Fibroblast of peridontal ligament (primary cell): ENCODE data around the gene RAPGEF3.
A peak's percentile ranks its signal among the peaks of the same experiment; 100 is the strongest.

ENCODE experiments used
- DNase-seq: peaks from one replicate; pipeline ENCODE4 v3.0.0-alpha.2; 2010; ENCODE audit errors: extremely low read depth

Gene RAPGEF3

GRCh38 chr12:47742253-47742825, 16.3 kb downstream of the RAPGEF3 start:
- DNase-seq, result peak; percentile 31

- no peak for DNase-seq
Measured at GRCh38 chr12:47741340-47741703, 17.4 kb downstream of the RAPGEF3 start.

GRCh38 chr12:47740606-47741339, 17.9 kb downstream of the RAPGEF3 start:
- no peak for DNase-seq

DNA sequence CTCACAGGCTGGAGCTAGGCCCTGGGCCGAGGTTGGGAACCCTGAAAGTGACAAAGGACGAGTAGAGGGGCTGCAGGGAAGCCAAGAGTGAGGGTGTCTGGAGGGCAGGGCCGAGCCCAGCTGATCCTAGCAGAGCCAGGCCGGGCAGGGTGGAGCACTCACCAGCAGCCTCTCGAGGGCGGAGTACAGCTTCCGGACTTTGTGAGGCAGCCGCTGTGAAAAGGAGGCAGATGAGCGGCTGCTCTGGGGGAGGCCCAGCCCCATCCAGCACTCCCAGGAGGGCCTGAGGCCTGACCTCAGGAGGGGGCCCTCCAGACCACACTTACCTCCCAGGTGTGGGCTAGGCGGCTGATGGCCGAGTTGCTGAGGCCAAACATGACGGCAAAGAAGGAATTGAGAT, 18.7 kb downstream of the RAPGEF3 start:
- no peak for DNase-seq

DNA sequence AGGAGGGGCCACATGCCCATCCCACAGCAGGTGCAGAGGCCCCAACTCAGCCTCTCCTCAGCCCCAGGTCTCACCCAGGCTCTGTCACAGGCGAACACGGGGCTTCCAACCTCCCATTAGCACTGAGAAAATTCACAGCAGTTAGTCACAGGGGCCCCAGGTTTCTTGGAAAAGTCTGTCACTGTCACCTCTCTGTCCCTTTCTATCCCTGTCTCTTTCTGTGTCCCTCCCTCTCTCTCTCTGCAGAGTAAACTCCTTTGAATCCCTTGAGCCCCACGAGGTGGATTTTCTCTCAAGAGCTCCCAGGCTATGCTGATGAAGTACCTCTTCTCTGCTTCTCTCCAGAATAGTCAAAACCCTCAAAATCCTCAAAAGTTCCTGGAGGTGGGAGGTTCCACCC, 19.4 kb downstream of the RAPGEF3 start:
- DNase-seq, result no peak

DNA sequence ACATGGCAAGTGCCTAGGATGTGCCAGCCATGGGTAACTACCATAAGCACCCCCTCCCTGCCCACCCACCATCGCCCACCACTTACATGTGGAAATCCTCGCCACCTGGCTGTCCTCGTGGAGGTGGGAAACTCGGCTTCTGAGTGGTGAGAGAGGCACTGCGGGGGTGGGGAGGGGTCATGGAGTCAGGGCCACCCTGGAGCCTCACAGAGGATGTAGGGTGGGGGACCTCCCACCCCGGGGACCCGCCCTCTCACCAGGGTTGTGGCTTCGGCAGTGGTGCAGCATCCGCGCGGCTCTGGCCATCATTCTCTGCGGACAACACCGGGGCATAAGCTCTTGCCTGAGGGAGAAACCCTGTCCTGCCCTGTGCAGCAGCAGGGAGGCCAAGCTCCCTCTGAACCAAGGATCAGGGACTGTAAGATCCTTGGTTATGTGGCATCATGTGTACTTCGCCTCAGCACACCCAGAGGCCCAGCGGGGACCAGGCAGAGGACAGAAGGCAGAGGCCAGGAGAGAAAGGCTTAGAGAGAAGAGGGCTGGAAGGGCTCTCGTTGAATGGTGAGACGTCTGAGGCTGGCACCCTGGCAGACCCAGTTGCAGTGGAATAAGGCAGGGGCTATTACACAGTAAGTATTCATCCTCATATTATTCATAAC, 20.6 kb downstream of the RAPGEF3 start:
- no peak for DNase-seq

- DNase-seq, result peak; percentile 79
Measured at GRCh38 chr12:47736877-47737676, 21.6 kb downstream of the RAPGEF3 start.

- no peak for DNase-seq
Measured at GRCh38 chr12:47736216-47736615, 22.5 kb downstream of the RAPGEF3 start.

GRCh38 chr12:47735649-47736048, 23.0 kb downstream of the RAPGEF3 start:
- no peak for DNase-seq

DNA sequence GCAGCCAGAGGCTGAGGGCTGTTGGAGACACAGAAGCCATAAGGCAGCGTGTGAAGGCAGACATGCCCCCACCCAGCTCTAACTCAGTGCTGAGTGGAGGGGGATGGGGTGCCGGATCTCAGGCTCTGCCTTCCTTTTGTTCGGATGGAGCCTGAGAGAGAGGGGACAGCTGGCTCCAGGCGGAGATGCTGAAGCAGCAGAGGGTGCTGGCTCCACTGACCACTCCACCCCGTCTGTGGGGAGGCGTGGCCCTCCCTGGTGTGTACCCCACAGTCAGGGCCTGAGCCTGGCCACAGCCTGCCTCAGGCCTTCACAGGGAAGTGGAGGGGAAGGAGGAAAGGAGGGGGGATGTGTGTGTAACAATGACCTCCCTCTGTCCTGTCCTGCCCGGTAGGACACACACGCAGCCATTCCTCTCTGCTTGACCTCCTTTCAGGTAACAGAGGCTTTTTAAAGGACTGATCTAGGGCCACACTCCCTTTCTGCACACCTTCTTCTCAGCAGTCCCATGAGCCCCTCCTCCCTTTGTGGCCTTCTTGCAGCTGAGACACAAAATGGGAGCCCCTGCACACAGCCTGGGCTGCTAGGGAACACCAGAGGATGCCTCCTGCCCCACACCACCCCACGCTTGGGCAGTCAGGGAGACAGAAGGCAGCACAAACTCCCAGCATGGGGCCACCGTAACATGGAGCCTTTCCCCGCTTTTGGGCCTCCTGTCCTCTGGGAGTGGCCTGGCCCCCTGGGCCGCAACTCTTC, 23.8 kb downstream of the RAPGEF3 start:
- DNase-seq, result no peak

- no peak for DNase-seq
Measured at GRCh38 chr12:47733142-47733541, 25.5 kb downstream of the RAPGEF3 start.

- no peak for DNase-seq
Measured at GRCh38 chr12:47732504-47732903, 26.2 kb downstream of the RAPGEF3 start.

DNA sequence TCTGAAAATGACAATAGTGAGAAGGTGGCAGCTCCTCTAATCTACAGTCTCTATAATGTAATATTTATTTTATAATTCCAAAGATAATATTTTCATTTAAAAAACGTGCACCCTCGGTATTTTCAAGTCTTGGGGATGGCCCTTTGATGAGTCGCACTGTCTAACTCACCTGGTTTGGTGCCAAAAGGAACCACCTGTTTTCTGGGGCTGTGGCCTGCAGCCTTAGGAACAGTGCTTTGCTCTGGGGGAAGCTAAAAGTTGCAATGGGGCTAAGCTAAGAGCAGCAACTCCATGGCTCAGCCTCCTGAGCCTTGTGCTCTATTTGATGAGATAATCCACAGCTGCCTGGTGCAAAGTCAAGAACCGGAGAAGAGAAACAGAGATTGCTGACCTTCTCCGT, 27.0 kb downstream of the RAPGEF3 start:
- DNase-seq, result no peak

DNA sequence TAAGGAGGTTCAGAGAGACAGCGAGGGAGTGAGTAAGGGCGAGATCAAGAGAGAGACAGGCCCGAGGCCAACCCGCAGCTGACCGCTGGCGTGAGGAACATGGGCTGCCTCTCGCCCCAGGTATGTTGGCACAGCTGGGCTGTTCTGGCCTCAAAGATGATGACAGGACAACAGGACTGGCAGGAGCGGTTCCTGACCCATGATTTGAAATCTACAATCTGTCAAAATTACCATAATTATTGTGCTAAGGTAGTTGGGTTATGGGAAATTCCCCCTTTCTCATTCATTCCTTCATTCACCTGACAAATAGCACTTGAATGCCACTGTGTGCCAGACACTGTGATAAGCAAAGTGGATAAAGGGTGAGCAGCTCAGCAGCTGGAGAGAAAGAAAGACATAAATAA, 28.3 kb downstream of the RAPGEF3 start:
- peak; percentile 45 for DNase-seq

DNA sequence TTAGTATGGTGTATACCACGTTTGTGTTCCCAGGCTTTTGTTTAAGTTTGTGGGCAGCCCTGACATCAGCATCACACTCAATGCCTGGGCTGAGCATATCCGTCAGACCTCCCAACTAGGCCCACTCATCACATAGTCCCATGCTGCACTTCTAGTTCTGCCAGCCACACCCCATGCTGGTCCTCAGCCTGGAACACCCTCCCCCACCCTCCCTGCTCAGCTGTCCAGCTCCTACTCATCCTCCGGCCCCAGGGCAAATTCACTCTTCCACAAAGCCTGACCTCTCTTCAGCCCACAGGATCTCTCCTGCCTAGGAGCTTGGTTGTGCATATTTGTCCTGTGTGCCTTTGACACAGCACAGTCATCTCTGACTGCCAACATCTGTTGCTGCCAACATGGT, 29.4 kb downstream of the RAPGEF3 start:
- peak; percentile 78 for DNase-seq

GRCh38 chr12:47725893-47726292, 32.8 kb downstream of the RAPGEF3 start:
- peak; percentile 93 for DNase-seq

DNA sequence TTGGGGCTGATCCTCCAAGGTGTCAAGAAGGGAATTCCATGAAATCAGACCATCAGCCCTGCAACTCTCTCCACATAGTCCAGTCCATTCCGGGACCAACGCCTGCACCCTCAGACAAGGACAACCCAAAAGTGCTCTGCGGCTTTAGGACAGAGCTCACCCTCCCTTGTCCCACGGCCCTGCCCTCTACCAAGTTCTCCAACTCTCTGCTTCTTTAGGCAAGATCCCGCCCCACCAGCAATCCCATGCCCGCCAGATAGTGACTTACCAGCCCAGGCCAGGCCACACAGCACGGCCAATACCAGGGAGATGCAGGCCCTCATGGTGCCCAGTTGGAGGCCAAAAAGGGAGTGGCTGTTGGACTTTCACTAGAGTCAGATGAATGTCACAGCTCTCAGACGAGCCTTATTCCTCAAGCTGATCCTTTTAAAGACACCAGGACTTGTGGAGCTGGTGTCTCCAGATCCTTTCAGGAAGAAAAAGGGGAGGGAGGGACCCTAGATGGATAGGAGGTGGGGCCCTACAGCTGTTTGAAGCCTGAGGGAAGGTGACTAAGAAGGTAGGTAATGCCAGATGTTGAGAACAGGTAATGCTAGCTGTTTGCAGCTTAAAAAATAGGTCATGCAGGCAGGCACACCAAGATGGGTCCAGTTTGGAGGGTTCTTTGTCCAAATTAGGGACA, 33.4 kb downstream of the RAPGEF3 start, which contains the start of gene ENDOU:
ENDOU (minus strand) TSS at position 400 of the 682 bp plus-strand sequence; CDS start at position 323, 77 bp downstream.
- no peak for DNase-seq

- DNase-seq, result no peak
Measured at GRCh38 chr12:47722941-47723631, 35.6 kb downstream of the RAPGEF3 start.

DNA sequence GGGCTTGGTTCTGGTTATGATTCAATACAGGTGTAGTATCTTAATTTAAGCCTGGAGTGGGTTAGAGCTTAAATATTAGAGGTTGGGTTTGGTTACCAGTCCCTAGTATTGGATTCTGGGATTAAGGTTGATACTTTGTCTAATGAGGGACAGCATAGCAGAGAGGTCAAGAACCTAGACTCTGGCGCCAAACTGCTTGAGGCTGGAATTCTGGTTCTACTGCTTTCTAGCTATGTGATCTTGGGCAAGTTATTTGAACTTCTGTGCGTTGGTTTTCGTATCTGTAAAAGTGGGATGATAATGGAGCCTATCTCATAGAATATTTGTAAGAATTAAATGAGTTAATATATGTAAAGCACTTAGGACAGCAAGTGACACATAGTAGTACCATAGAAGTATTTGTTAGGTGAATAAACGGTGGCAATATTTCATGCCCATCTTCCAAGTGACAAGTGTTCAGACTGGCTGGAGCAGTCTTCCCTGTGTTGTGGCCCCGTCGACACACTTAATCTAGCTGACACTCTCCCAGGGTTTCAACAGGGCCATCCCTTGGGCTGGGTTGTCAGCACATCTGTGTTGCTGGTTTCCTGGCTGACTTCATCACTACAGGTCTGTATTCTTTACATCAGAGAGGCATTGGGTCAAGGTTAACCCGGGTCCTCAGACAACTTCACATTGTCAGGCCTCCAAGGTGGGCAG, 36.4 kb downstream of the RAPGEF3 start:
- DNase-seq, result no peak
